HEK293 (cell line): ENCODE measurements around the gene IRF6.
A peak's percentile ranks its signal among the peaks of the same experiment; 100 is the strongest.

ENCODE experiments used
- GLI4 ChIP-seq: fragments of 450-650 bp; formaldehyde crosslinking; IDR thresholded peaks from 2 replicates; pipeline ENCODE4 v1.5.1; 2016; ENCODE audit warnings: missing biosample characterization, missing genetic modification characterization
- PRDM1 ChIP-seq: fragments of 450-650 bp; formaldehyde crosslinking; IDR thresholded peaks from 2 replicates; pipeline ENCODE4; 2016; ENCODE audit warnings: missing biosample characterization, missing genetic modification characterization
- SALL2 ChIP-seq: fragments of 450-650 bp; formaldehyde crosslinking; IDR thresholded peaks from 2 replicates; pipeline ENCODE4 v1.5.0; 2017; ENCODE audit warnings: missing biosample characterization, mild to moderate bottlenecking, missing genetic modification characterization, borderline replicate concordance
- SETDB1 ChIP-seq: IDR thresholded peaks from one replicate; pipeline ENCODE4 v1.6.1; 2017; ENCODE audit warnings: mild to moderate bottlenecking, low read length, moderate library complexity, mixed read lengths; ENCODE audit not compliant: insufficient read length
- TSHZ1 ChIP-seq: fragments of 450-650 bp; formaldehyde crosslinking; IDR thresholded peaks from 2 replicates; pipeline ENCODE4 v1.5.1; 2016; ENCODE audit warnings: missing biosample characterization, missing genetic modification characterization, borderline replicate concordance
- ZBTB20 ChIP-seq: fragments of 450-650 bp; formaldehyde crosslinking; IDR thresholded peaks from 2 replicates; pipeline ENCODE4 v1.5.1; 2016; ENCODE audit warnings: missing biosample characterization, missing genetic modification characterization
- ZBTB26 ChIP-seq: fragments of 450-650 bp; formaldehyde crosslinking; optimal IDR thresholded peaks from 2 replicates; pipeline ENCODE3; 2016; ENCODE audit warnings: missing biosample characterization, mild to moderate bottlenecking, missing genetic modification characterization
- ZFP37 ChIP-seq: fragments of 450-650 bp; formaldehyde crosslinking; IDR thresholded peaks from 2 replicates; pipeline ENCODE4 v1.5.1; 2016; ENCODE audit warnings: missing biosample characterization, missing genetic modification characterization
- ZFP41 ChIP-seq: fragments of 450-650 bp; formaldehyde crosslinking; IDR thresholded peaks from 2 replicates; pipeline ENCODE4 v1.5.1; 2016; ENCODE audit warnings: missing biosample characterization, missing genetic modification characterization, borderline replicate concordance
- ZNF114 ChIP-seq: fragments of 450-650 bp; formaldehyde crosslinking; IDR thresholded peaks from 2 replicates; pipeline ENCODE4 v1.5.0; 2017; ENCODE audit warnings: missing biosample characterization, missing genetic modification characterization
- ZNF148 ChIP-seq: fragments of 450-650 bp; formaldehyde crosslinking; IDR thresholded peaks from 2 replicates; pipeline ENCODE4 v1.5.0; 2017; ENCODE audit warnings: missing biosample characterization, missing genetic modification characterization, borderline replicate concordance
- ZNF157 ChIP-seq: fragments of 450-650 bp; formaldehyde crosslinking; IDR thresholded peaks from 2 replicates; pipeline ENCODE4 v1.5.1; 2016; ENCODE audit warnings: missing biosample characterization, missing genetic modification characterization
- ZNF223 ChIP-seq: fragments of 450-650 bp; formaldehyde crosslinking; IDR thresholded peaks from 2 replicates; pipeline ENCODE4 v1.5.1; 2016; ENCODE audit warnings: missing biosample characterization, missing genetic modification characterization
- ZNF266 ChIP-seq: fragments of 450-650 bp; formaldehyde crosslinking; IDR thresholded peaks from 2 replicates; pipeline ENCODE4 v1.5.1; 2016; ENCODE audit warnings: missing biosample characterization, missing genetic modification characterization, low read depth
- ZNF280D ChIP-seq: fragments of 450-650 bp; formaldehyde crosslinking; IDR thresholded peaks from 2 replicates; pipeline ENCODE4 v1.5.1; 2016; ENCODE audit warnings: missing biosample characterization, missing genetic modification characterization
- ZNF416 ChIP-seq: fragments of 450-650 bp; formaldehyde crosslinking; IDR thresholded peaks from 2 replicates; pipeline ENCODE4 v1.5.1; 2016; ENCODE audit warnings: missing biosample characterization, missing genetic modification characterization
- ZNF501 ChIP-seq: fragments of 450-650 bp; formaldehyde crosslinking; IDR thresholded peaks from 2 replicates; pipeline ENCODE4 v1.5.1; 2016; ENCODE audit warnings: missing biosample characterization, missing genetic modification characterization
- ZNF529 ChIP-seq: fragments of 450-650 bp; formaldehyde crosslinking; IDR thresholded peaks from 2 replicates; pipeline ENCODE4 v1.5.1; 2017; ENCODE audit warnings: missing genetic modification characterization, missing biosample characterization; ENCODE audit not compliant: insufficient replicate concordance
- ZNF544 ChIP-seq: fragments of 450-650 bp; formaldehyde crosslinking; IDR thresholded peaks from 2 replicates; pipeline ENCODE4 v1.5.0; 2017; ENCODE audit warnings: missing biosample characterization, missing genetic modification characterization
- ZNF600 ChIP-seq: fragments of 450-650 bp; formaldehyde crosslinking; IDR thresholded peaks from 2 replicates; pipeline ENCODE4 v1.5.1; 2016; ENCODE audit warnings: missing biosample characterization, missing genetic modification characterization
- ZNF610 ChIP-seq: fragments of 450-650 bp; formaldehyde crosslinking; IDR thresholded peaks from 2 replicates; pipeline ENCODE4 v1.5.1; 2016; ENCODE audit warnings: missing biosample characterization, missing genetic modification characterization, borderline replicate concordance
- ZNF621 ChIP-seq: fragments of 450-650 bp; formaldehyde crosslinking; IDR thresholded peaks from 2 replicates; pipeline ENCODE4 v1.5.1; 2017; ENCODE audit warnings: missing biosample characterization, missing genetic modification characterization
- ZNF658 ChIP-seq: fragments of 450-650 bp; formaldehyde crosslinking; IDR thresholded peaks from 2 replicates; pipeline ENCODE4; 2016; ENCODE audit warnings: missing biosample characterization, missing genetic modification characterization
- ZNF76 ChIP-seq: fragments of 450-650 bp; formaldehyde crosslinking; IDR thresholded peaks from 2 replicates; pipeline ENCODE4; 2016; ENCODE audit warnings: low read depth, missing biosample characterization, missing genetic modification characterization, borderline replicate concordance
- ZNF791 ChIP-seq: fragments of 450-650 bp; formaldehyde crosslinking; IDR thresholded peaks from 2 replicates; pipeline ENCODE4 v1.5.1; 2016; ENCODE audit warnings: missing biosample characterization, missing genetic modification characterization
- ZNF792 ChIP-seq: fragments of 450-650 bp; formaldehyde crosslinking; IDR thresholded peaks from 2 replicates; pipeline ENCODE4 v1.5.1; 2016; ENCODE audit warnings: missing biosample characterization, missing genetic modification characterization
- ZSCAN30 ChIP-seq: fragments of 450-650 bp; IDR thresholded peaks from 2 replicates; pipeline ENCODE4 v1.5.1; 2018; ENCODE audit warnings: missing biosample characterization, mild to moderate bottlenecking, missing genetic modification characterization, moderate library complexity
- ZSCAN5A ChIP-seq: fragments of 450-650 bp; formaldehyde crosslinking; IDR thresholded peaks from 2 replicates; pipeline ENCODE4 v1.5.1; 2016; ENCODE audit warnings: missing biosample characterization, missing genetic modification characterization
- ZXDB ChIP-seq: fragments of 450-650 bp; formaldehyde crosslinking; IDR thresholded peaks from 2 replicates; pipeline ENCODE4 v1.5.1; 2016; ENCODE audit warnings: missing biosample characterization, missing genetic modification characterization

IRF6 gene

GRCh38 chr1:209747580-209748262, 58.2 kb downstream of the IRF6 start (continued):
- TF ChIP-seq ZNF148: no peak
- no peak for TF ChIP-seq ZNF791
- TF ChIP-seq GLI4 (tag by site-specific recombination): no peak
- no peak for TF ChIP-seq ZNF658 (tag by site-specific recombination)
- peak; percentile 95 for TF ChIP-seq ZNF600 (tag by site-specific recombination)
- TF ChIP-seq TSHZ1 (tag by site-specific recombination): peak; percentile 58; the same call in 1 of the 2 replicates
- no peak for TF ChIP-seq ZBTB26 (tag by site-specific recombination)
- TF ChIP-seq ZNF157 (tag by site-specific recombination): no peak
- no peak for TF ChIP-seq ZNF266 (tag by site-specific recombination)
- no peak for TF ChIP-seq ZNF792 (tag by site-specific recombination)
- TF ChIP-seq ZFP37 (tag by site-specific recombination): peak; percentile 95
- no peak for TF ChIP-seq ZNF76 (tag by site-specific recombination)
- no peak; the same call in 1 of the 2 replicates for TF ChIP-seq ZBTB20 (tag by site-specific recombination)
- TF ChIP-seq SALL2 (tag by site-specific recombination): no peak
- no peak for TF ChIP-seq SETDB1
- TF ChIP-seq ZSCAN5A (tag by site-specific recombination): no peak
- TF ChIP-seq ZSCAN30 (tag by site-specific recombination): peak; percentile 80; the same call in 1 of the 2 replicates
- TF ChIP-seq ZNF529 (tag by site-specific recombination): no peak
- peak; percentile 71; the same call in 1 of the 2 replicates for TF ChIP-seq ZNF610 (tag by site-specific recombination)
- no peak for TF ChIP-seq ZNF416 (tag by site-specific recombination)
- peak; percentile 11; the same call in 1 of the 2 replicates for TF ChIP-seq ZNF280D
- peak; percentile 76 for TF ChIP-seq ZXDB
- no peak for TF ChIP-seq ZNF114
- TF ChIP-seq ZNF501 (tag by site-specific recombination): peak; percentile 91; the same call in 1 of the 2 replicates
- TF ChIP-seq PRDM1: no peak
- TF ChIP-seq ZNF544 (tag by site-specific recombination): no peak
- no peak for TF ChIP-seq ZFP41 (tag by site-specific recombination)
- no peak for TF ChIP-seq ZNF223 (tag by site-specific recombination)
- no peak for TF ChIP-seq ZNF621 (tag by site-specific recombination)
